Pulmonary artery endothelial cell (primary cell): ENCODE data around the gene VEZT. TPM values are rescaled to one million over a fixed set of nuclear protein-coding genes. Genes with fewer than 3 reads are reported as not detected.

Experiments
- DNase-seq: peaks from one replicate; pipeline ENCODE4 v3.0.0-alpha.2; 2011; ENCODE audit warnings: low read depth, low spot score
- total RNA-seq: library from RNA; depleted of rRNA; stranded (reverse); fragments of >200 nt; gene quantifications from 2 replicates; pipeline ENCODE4 v1.2.3, GENCODE V29; 2014

Gene VEZT
- total RNA-seq, 1 donor from 2014 or later, result 83.9 TPM

GRCh38 chr12:95198914-95199313 lies 18.7 kb upstream of the VEZT start:
- no peak for DNase-seq

- no peak for DNase-seq
Measured at GRCh38 chr12:95200128-95200894, 17.3 kb upstream of the VEZT start.

- DNase-seq, result no peak
Measured at GRCh38 chr12:95201056-95201670, 16.4 kb upstream of the VEZT start.

- no peak for DNase-seq
Measured at GRCh38 chr12:95202691-95203486, 14.7 kb upstream of the VEZT start.

GRCh38 chr12:95203487-95204030 lies 14.0 kb upstream of the VEZT start:
- no peak for DNase-seq

GRCh38 chr12:95204141-95204866 lies 13.3 kb upstream of the VEZT start:
- peak; percentile 71 for DNase-seq

GRCh38 chr12:95205016-95205624 lies 12.5 kb upstream of the VEZT start:
- no peak for DNase-seq

- DNase-seq, result no peak
Measured at GRCh38 chr12:95205685-95206084, 11.9 kb upstream of the VEZT start.

- DNase-seq, result no peak
Measured at GRCh38 chr12:95206916-95207315, 10.7 kb upstream of the VEZT start.

GRCh38 chr12:95207407-95207806 lies 10.2 kb upstream of the VEZT start:
- no peak for DNase-seq

GRCh38 chr12:95208678-95209077 lies 8.9 kb upstream of the VEZT start:
- DNase-seq, result no peak

GRCh38 chr12:95212586-95212985 lies 5.0 kb upstream of the VEZT start:
- DNase-seq, result no peak

GRCh38 chr12:95213119-95213518 lies 4.5 kb upstream of the VEZT start:
- DNase-seq, result no peak

- no peak for DNase-seq
Measured at GRCh38 chr12:95213928-95214327, 3.7 kb upstream of the VEZT start.

GRCh38 chr12:95214466-95214865 lies 3.1 kb upstream of the VEZT start:
- no peak for DNase-seq

- no peak for DNase-seq
Measured at GRCh38 chr12:95215949-95216348, 1.7 kb upstream of the VEZT start.

GRCh38 chr12:95216711-95217376 lies 763 bp upstream of the VEZT start:
- DNase-seq, result no peak

GRCh38 chr12:95218150-95219133 lies 835 bp downstream of the VEZT start:
- no peak for DNase-seq

- no peak for DNase-seq
Measured at GRCh38 chr12:95220190-95220589, 2.6 kb downstream of the VEZT start.
